ENCODE measurements around the gene B3GNT5.

The B3GNT5 gene

GRCh38 chr3:183266454-183266853 is 13.4 kb downstream of the B3GNT5 start:
- no peak for DNase-seq

GRCh38 chr3:183267140-183267539 is 14.1 kb downstream of the B3GNT5 start:
- DNase-seq, result no peak

DNA sequence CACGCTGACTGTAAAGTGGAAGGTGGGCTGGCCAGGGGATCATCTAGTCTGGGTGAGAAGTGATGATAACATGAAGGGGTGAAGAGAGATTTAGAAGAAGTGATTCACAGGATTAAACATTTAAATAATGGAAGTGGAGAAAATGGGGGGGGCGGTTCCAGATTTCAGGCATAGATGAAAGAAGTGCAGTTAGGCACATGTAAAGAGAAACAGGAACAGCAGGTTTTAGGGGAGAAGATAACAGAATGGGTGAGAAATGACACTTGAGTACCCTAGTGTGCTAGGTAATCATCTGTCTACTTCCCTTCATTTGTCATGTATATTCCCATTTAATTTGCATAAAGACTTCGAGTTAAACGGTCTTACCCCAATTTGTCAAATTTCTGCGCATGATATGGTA is 15.3 kb downstream of the B3GNT5 start:
- DNase-seq, result no peak

GRCh38 chr3:183269345-183269744 is 16.3 kb downstream of the B3GNT5 start:
- DNase-seq, result no peak

DNA sequence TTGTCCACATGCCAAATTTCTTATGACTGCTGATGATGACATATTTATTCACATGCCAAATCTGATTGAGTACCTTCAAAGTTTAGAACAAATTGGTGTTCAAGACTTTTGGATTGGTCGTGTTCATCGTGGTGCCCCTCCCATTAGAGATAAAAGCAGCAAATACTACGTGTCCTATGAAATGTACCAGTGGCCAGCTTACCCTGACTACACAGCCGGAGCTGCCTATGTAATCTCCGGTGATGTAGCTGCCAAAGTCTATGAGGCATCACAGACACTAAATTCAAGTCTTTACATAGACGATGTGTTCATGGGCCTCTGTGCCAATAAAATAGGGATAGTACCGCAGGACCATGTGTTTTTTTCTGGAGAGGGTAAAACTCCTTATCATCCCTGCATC is 17.3 kb downstream of the B3GNT5 start:
- no peak for DNase-seq

GRCh38 chr3:183272142-183272541 is 19.1 kb downstream of the B3GNT5 start:
- DNase-seq, result no peak

GRCh38 chr3:183272791-183273190 is 19.7 kb downstream of the B3GNT5 start:
- DNase-seq, result no peak

- DNase-seq, result no peak
Observed at GRCh38 chr3:183274609-183275008, 21.6 kb downstream of the B3GNT5 start.

- DNase-seq, result peak; percentile 69
Observed at GRCh38 chr3:183275418-183275817, 22.4 kb downstream of the B3GNT5 start.

GRCh38 chr3:183275937-183276336 is 22.9 kb downstream of the B3GNT5 start:
- no peak for DNase-seq

- no peak for DNase-seq
Observed at GRCh38 chr3:183277260-183277659, 24.2 kb downstream of the B3GNT5 start.

- DNase-seq, result no peak
Observed at GRCh38 chr3:183278479-183279088, 25.5 kb downstream of the B3GNT5 start.

DNA sequence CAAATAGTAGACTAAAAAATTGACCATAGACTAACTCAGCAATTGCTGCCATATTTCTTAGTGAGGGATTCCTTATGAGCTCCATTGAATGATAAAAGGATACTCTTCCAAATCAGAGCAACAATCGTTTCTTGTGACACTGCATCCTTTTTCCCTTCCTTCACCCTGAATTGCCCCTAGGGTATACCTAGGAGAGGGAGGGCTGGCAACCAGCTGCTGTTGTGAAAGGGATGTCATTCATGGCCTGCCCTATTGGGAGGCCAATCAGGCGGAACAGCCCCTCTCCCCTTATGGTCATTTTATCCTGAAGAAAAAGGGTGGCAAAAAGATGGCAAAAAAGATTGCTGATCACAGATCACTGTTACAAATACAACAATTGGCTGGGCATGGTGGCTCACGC is 26.3 kb downstream of the B3GNT5 start:
- no peak for DNase-seq

GRCh38 chr3:183281126-183281797 is 28.2 kb downstream of the B3GNT5 start:
- no peak for DNase-seq

DNA sequence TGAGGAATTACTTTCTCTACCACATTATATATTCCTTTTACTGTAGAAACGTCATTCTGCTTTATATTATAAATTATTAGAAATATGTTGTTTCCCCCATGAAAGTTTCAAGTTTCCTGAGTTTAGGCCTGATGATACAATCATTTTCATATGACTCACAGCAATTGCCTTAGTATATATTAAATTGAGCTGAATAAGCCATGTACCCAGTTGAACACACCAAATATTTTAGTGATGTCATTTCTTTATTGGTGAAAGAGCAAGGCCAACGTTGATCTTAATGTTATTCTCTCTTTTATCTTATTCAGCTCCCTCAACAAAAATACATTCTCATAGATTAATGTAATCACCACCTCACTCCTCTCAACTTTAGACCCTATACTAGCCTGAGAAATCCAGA is 30.8 kb downstream of the B3GNT5 start:
- DNase-seq, result no peak

DNA sequence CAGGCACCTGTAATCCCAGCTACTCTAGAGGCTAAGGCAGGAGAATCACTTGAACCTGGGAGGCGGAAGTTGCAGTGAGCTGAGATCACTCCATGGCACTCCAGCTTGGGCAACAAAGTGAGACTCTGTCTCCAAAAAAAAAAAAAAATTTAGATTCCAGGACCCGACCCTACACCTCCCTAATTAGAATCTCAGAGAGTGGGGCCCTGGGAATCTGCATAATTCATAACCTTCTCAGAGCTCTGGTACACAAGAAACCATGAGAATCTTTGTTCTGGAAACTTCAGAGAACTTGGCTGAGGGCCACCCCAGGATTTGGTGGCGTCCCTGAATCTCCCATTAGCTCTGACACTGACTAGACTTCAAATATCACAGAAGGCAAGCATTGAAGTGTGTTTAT is 31.5 kb downstream of the B3GNT5 start:
- DNase-seq, result no peak

DNA sequence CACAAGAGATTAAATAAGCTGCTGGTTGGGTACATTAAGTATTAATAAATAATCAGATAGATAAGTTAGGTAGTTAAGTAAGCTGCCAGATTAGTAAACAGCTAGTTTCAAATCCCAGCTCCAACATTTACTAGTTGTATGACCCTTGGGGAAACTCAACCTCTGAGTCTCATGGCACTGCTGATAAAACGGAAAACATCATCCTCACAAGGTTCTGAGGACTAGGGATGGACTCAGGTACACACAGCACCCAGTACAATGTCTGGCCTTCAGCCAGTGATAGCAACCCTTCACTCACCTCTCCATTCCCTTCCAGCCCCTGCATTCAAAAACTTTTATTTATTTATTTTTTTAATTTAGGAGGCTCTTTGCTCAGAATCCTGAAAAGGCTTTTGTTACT is 32.3 kb downstream of the B3GNT5 start:
- no peak for DNase-seq

DNA sequence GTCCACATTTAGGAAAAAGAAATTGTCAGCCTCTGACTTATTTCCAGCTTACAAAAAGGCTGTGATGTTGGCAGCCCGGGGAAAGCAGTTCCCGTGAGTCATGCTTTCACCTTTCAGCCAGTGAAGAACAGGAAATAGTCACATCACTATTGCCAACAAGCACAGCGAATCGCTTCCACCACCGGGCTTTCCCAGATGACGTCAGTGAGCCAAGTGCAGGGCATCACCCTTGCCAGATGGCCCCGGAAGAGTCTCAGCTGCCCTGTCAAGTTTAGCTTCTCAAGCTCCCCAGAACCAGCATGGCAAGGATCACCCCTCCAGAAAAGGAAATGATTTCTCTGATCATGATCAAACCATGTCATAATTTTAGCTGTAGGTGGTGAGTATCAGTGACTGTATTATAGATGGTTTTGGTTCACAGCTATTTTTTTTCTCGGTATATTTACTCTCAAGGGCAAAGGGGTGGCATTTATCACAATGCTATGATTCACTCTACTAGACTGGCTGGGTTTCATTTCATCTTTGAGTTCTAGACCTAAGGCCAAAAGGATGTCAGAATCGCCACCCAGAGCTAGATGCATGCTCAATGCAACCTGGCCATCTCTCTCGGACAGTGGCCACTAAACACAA is 32.9 kb downstream of the B3GNT5 start:
- peak; percentile 91 for DNase-seq

GRCh38 chr3:183287301-183287971 is 34.4 kb downstream of the B3GNT5 start:
- no peak for DNase-seq

- no peak for DNase-seq
Observed at GRCh38 chr3:183288117-183288516, 35.1 kb downstream of the B3GNT5 start.

DNA sequence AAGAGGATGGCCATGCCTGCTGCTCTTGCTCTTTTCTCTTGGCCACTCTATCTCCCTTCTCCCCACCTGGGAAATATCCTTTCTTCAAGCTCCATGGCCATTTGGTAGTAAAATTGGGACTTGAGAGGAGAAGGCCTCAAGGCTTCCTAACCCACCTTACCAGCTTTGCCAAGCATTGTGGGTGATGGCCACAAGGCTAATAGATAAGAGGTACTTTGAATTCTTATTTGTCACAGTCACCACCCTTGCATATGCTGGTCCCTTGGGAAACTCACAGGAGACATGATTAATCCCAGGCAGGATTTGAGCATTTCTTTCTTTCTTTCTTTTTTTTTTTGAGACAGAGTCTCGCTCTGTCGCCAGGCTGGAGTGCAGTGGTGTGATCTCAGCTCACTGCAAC is 37.2 kb downstream of the B3GNT5 start:
- no peak for DNase-seq

GRCh38 chr3:183291497-183292031 is 38.5 kb downstream of the B3GNT5 start:
- DNase-seq, result peak; percentile 72

GRCh38 chr3:183293966-183294365 is 40.9 kb downstream of the B3GNT5 start:
- DNase-seq, result no peak
